ENCODE measurements around the gene ASGR1.
"Not testable (repeated sequence)": the region's sequence is repeated elsewhere in the genome, so short reads cannot be mapped to it uniquely, and the experiment has no call there.

ASGR1 gene

GRCh38 chr17:7127501-7127900 lies 51.7 kb downstream of the ASGR1 start:
- peaks cover 5 to 14% (median 8%) of the 10 kb centered on the region in 5 donors for H3K27me3 ChIP-seq (ENCODE audit: control insufficient read depth in 5 of 5, insufficient read depth in 4 of 5, low read length in 5 of 5)
- not testable (repeated sequence) for H3K4me1 ChIP-seq (ENCODE audit: control insufficient read depth in 5 of 5, insufficient read depth in 5 of 5, low read length in 5 of 5); H3K9me3 ChIP-seq (ENCODE audit: control insufficient read depth in 5 of 5, low read length in 5 of 5)

GRCh38 chr17:7126386-7126785 lies 52.8 kb downstream of the ASGR1 start:
- H3K4me3 ChIP-seq (ENCODE audit: low read depth in 1 of 5, low read length in 5 of 5); H3K27ac ChIP-seq (ENCODE audit: low read depth, low read length); H3K36me3 ChIP-seq (ENCODE audit: control insufficient read depth in 5 of 5, insufficient read depth in 5 of 5, low read length in 5 of 5); H3K4me1 ChIP-seq (ENCODE audit: control insufficient read depth in 5 of 5, insufficient read depth in 5 of 5, low read length in 5 of 5); H3K9ac ChIP-seq (ENCODE audit: low read length in 5 of 5); H3K9me3 ChIP-seq (ENCODE audit: control insufficient read depth in 5 of 5, low read length in 5 of 5): not testable (repeated sequence)
- peaks cover 5 to 14% (median 8%) of the 10 kb centered on the region in 5 donors for H3K27me3 ChIP-seq (ENCODE audit: control insufficient read depth in 5 of 5, insufficient read depth in 4 of 5, low read length in 5 of 5)

More at GRCh38 chr17:7127501-7127900, 51.7 kb downstream of the ASGR1 start:
- not testable (repeated sequence) for H3K36me3 ChIP-seq (ENCODE audit: control insufficient read depth in 5 of 5, insufficient read depth in 5 of 5, low read length in 5 of 5); H3K4me3 ChIP-seq (ENCODE audit: low read depth in 1 of 5, low read length in 5 of 5); H3K27ac ChIP-seq (ENCODE audit: low read depth, low read length); H3K9ac ChIP-seq (ENCODE audit: low read length in 5 of 5)

- peaks cover 4 to 16% (median 8%) of the 10 kb centered on the region in 5 donors for H3K27me3 ChIP-seq (ENCODE audit: control insufficient read depth in 5 of 5, insufficient read depth in 4 of 5, low read length in 5 of 5)
- H3K4me1 ChIP-seq (ENCODE audit: control insufficient read depth in 5 of 5, insufficient read depth in 5 of 5, low read length in 5 of 5) = no peaks in the 10 kb centered on the region
- H3K4me3 ChIP-seq (ENCODE audit: low read depth in 1 of 5, low read length in 5 of 5) = no peak overlapping the region
- H3K27ac ChIP-seq (ENCODE audit: low read depth, low read length) = no peak overlapping the region
- no peaks in the 10 kb centered on the region for H3K9me3 ChIP-seq (ENCODE audit: control insufficient read depth in 5 of 5, low read length in 5 of 5)
- no peaks in the 10 kb centered on the region for H3K36me3 ChIP-seq (ENCODE audit: control insufficient read depth in 5 of 5, insufficient read depth in 5 of 5, low read length in 5 of 5)
- no peak overlapping the region for H3K9ac ChIP-seq (ENCODE audit: low read length in 5 of 5)
Measured at GRCh38 chr17:7124923-7125322, 54.2 kb downstream of the ASGR1 start.

- Histone ChIP-seq H3K9ac (ENCODE audit: low read length in 5 of 5) (no peak overlapping the region), H3K36me3 (ENCODE audit: control insufficient read depth in 5 of 5, insufficient read depth in 5 of 5, low read length in 5 of 5) (no peaks in the 10 kb centered on the region), H3K9me3 (ENCODE audit: control insufficient read depth in 5 of 5, low read length in 5 of 5) (no peaks in the 10 kb centered on the region), H3K27me3 (ENCODE audit: control insufficient read depth in 5 of 5, insufficient read depth in 4 of 5, low read length in 5 of 5) (peaks cover 0 to 8% (median 5%) of the 10 kb centered on the region in 5 donors), H3K4me1 (ENCODE audit: control insufficient read depth in 5 of 5, insufficient read depth in 5 of 5, low read length in 5 of 5) (no peaks in the 10 kb centered on the region), H3K27ac (ENCODE audit: low read depth, low read length) (no peak overlapping the region), H3K4me3 (ENCODE audit: low read depth in 1 of 5, low read length in 5 of 5) (no peak overlapping the region)
Measured at GRCh38 chr17:7123844-7124243, 55.3 kb downstream of the ASGR1 start.

Measured in subcutaneous abdominal adipose tissue (tissue), 5 donors.